Nephron progenitor cell (in vitro differentiated cells): Measurements from ENCODE around the gene RARRES2.

Source experiments
- DNase-seq: peaks from one replicate; pipeline ENCODE4 v3.0.0; 2021
- H3K27ac Mint-ChIP-seq: 2 replicates; pipeline ENCODE4 v1.8.0; 2021; ENCODE audit warnings: mild to moderate bottlenecking, moderate library complexity, mixed read lengths
- H3K27me3 Mint-ChIP-seq: 2 replicates; pipeline ENCODE4 v1.8.0; 2021; ENCODE audit warnings: mild to moderate bottlenecking, low read depth, mixed read lengths; ENCODE audit not compliant: poor library complexity
- H3K36me3 Mint-ChIP-seq: 2 replicates; pipeline ENCODE4 v1.8.0; 2021; ENCODE audit warnings: low read depth, mixed read lengths
- H3K4me1 Mint-ChIP-seq: 2 replicates; pipeline ENCODE4 v1.8.0; 2021; ENCODE audit warnings: mixed read lengths
- H3K4me3 Mint-ChIP-seq: 2 replicates; pipeline ENCODE4 v1.8.0; 2021; ENCODE audit warnings: mild to moderate bottlenecking, moderate library complexity, mixed read lengths
- H3K9me3 Mint-ChIP-seq: 2 replicates; pipeline ENCODE4 v1.8.0; 2021; ENCODE audit warnings: mild to moderate bottlenecking, moderate library complexity, mixed read lengths
- CTCF ChIP-seq: fragments of 200-600 bp; sonication (generic); IDR thresholded peaks from 2 replicates; pipeline ENCODE4 v1.5.0; 2021; ENCODE audit warnings: antibody characterized with exemption

RARRES2 gene

GRCh38 chr7:150358433-150358832, 17.0 kb upstream of the RARRES2 start:
- Mint-ChIP-seq H3K36me3 (no peaks in the 10 kb centered on the region), H3K4me3 (no peak overlapping the region), H3K9me3 (no peaks in the 10 kb centered on the region), H3K4me1 (peaks cover 63% of the 10 kb centered on the region), H3K27me3 (no peaks in the 10 kb centered on the region), H3K27ac (no peak overlapping the region)
- no peak for TF ChIP-seq CTCF
- no peak for DNase-seq

GRCh38 chr7:150357771-150358427, 16.5 kb upstream of the RARRES2 start:
- Mint-ChIP-seq H3K4me3 (no peak overlapping the region), H3K36me3 (no peaks in the 10 kb centered on the region), H3K4me1 (peaks cover 58% of the 10 kb centered on the region), H3K9me3 (no peaks in the 10 kb centered on the region), H3K27me3 (no peaks in the 10 kb centered on the region), H3K27ac (no peak overlapping the region)
- DNase-seq, result no peak
- no peak for TF ChIP-seq CTCF

GRCh38 chr7:150357270-150357669, 15.8 kb upstream of the RARRES2 start:
- H3K36me3 Mint-ChIP-seq, result no peaks in the 10 kb centered on the region
- no peak overlapping the region for H3K4me3 Mint-ChIP-seq
- no peaks in the 10 kb centered on the region for H3K9me3 Mint-ChIP-seq
- no peak for DNase-seq
- no peak overlapping the region for H3K27ac Mint-ChIP-seq
- peaks cover 1% of the 10 kb centered on the region for H3K27me3 Mint-ChIP-seq
- no peak for TF ChIP-seq CTCF
- peaks cover 51% of the 10 kb centered on the region for H3K4me1 Mint-ChIP-seq

- no peak overlapping the region for H3K4me3 Mint-ChIP-seq
- no peaks in the 10 kb centered on the region for H3K9me3 Mint-ChIP-seq
- peaks cover 42% of the 10 kb centered on the region for H3K4me1 Mint-ChIP-seq
- no peak overlapping the region for H3K27ac Mint-ChIP-seq
- TF ChIP-seq CTCF, result peak; percentile 70
- no peaks in the 10 kb centered on the region for H3K36me3 Mint-ChIP-seq
- peaks cover 7% of the 10 kb centered on the region for H3K27me3 Mint-ChIP-seq
- no peak for DNase-seq
Observed at GRCh38 chr7:150356265-150356897, 15.0 kb upstream of the RARRES2 start.

- Mint-ChIP-seq H3K4me1 (peaks cover 35% of the 10 kb centered on the region), H3K27me3 (peaks cover 7% of the 10 kb centered on the region), H3K4me3 (no peak overlapping the region), H3K36me3 (no peaks in the 10 kb centered on the region), H3K27ac (no peak overlapping the region), H3K9me3 (no peaks in the 10 kb centered on the region)
- no peak for TF ChIP-seq CTCF
- DNase-seq, result no peak
Observed at GRCh38 chr7:150355666-150356059, 14.2 kb upstream of the RARRES2 start.
